DMS53 (cell line): ENCODE data around the gene MARCHF10.
A peak's percentile ranks its signal among the peaks of the same experiment; 100 is the strongest.

ENCODE experiments used
- DNase-seq: peaks from one replicate; lab custom pipeline; 2025; lab: John Stamatoyannopoulos, UW

Gene MARCHF10

DNA sequence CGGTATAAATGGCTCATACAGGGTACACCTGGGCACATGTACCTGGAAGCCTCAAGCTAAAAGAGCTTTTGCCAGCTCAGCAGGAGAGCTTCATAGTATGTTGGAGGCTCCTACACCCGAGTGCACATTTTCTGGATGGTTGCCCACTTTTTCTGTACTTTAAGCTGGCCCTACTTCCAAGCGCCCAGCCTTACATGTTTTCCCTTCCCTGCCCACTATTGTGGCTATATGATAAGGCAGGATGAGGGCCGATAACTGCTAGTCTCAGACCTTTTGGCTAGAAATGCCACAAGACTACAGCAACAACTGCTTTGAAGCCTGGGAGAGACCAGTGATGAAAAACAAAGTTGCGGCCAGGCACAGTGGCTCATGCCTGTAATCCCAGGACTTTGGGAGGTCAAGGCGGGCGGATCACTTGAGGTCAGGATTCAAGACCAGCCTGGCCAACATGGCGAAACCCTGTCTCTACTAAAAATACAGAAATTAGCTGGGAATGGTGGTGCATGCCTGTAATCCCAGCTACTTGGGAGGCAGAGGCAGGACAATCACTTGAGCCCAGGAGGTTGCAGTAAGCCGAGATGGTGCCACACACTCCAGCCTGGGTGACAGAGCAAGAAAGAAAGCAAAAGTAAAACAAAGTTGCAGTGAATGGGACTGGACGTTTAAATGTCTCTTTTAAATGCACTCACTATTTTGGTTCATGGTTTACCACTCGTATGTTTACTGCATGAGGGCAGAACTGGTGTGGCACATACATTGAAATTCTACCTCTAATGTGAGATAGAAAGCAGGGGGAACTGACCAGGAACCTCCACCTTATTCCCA lies 14.2 kb upstream of the MARCHF10 start:
- DNase-seq: no peak

DNA sequence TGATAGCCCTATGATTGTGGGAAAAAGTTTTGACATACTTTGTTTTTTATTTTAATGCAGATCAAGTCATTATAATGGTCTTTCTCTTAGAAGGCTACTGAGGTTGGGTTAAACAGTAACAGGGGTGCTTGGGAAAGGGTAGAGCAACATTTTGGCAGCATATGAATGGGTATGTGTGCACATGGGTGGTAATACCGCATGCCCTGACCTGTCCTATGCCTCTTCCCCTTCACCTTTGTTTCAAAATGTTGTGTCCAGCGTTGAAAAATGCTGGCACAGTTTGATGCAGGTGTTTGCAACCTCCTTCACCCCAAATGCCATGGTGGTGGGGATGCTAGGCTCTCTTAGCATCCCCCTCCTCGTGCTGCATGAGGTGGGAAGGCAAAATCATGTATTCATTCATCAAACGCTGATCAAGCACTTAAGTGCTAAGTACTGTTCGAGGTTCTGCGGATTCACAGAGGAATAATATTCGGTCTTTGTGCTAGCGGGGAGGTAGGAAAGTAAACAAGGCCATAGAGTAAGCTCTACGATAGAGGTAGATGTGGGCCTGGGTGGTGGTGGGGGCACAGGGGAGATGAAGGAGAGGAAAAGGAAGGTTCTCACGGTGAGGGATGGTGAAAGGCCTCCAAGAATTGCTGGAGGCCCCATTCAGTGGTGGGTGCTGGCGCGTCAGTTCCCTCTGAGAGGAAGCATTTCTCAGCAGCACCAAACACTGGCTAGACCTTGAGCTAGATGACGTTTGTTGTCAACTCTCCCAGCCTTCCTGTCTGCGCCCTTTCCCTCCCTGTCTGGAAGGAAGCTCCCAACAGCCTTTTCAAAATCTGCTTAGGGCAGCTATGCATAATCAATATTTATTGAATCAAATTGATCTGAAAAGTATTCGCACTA lies 13.3 kb upstream of the MARCHF10 start:
- DNase-seq: no peak

DNA sequence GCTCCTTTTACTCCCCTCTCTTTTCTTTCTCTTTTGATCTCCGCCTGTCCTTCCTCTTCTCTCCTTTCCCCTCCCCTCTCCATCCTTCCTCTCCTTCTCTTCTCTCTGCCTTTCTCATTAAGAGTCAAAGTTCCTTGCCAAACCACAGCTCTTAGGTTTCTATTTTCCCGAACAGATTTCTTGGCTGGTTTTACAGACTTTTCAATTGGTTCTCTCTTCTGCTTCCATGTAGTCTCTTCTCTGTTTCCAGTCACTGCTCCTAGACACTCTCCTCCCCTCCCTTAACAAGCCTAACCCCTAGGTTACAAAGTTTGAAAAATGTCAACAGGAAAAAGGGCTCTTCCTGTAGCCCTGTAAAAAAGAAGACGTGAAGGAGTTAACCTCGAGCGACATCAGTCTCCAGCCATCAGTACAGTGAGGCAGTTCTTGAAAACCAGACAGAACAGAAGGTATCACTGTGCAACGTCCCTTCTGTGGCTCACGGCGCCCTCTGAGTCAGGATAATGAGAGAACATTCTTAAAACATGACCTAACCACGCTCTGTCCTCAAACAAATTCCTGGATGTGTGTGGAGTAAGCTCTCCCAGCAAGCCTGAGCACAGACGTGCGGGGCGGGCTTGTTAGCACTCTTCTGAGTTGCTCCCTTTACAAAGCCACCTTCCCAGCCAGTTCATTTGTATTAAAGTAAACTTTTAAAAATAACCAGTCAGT lies 11.6 kb upstream of the MARCHF10 start:
- DNase-seq: peak; percentile 80

DNA sequence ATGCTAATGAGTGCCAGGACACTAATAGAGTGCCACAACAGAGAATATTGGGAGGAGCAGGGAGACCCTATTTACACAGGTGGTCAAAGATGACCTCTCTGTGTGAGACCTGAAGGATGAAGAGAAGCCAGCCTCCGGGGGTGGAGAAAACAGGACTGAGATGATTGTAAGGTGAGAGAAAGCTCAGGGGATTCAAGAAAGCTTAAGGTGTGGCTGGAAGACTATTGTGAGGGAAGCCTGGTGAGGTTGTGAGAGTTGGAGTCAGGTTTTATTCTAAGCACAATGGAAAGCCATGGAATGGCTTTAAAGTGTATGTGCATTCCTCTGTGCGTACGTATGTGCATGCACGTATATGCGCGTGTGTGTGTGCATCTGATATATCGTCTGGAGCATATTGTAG lies 10.4 kb upstream of the MARCHF10 start:
- no peak for DNase-seq

DNA sequence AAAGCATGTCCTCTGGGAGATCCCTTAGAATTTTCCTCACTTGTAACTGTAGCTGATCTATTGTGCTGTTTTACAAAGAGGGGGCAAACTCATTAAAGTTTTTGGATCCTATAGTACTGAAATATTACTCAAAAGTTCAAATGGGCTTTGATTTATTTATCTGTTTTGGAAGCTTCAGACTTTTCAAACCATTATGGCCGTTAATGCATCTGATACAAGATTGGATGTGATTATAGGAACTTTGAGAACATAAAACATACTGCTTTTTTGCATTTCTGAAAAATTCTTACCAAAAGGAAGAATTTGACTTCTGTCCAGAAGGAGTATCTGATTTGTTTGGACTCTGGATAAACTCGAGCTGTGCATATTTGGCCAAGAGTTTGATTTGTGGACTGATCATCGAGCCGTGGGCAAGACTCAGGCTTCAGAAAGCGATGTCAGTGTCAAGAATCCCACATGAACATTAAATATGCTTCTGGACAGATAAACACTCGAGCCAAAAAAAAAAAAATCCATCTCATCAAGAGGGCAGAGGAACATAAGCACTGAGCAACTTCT lies 8.2 kb upstream of the MARCHF10 start:
- DNase-seq: no peak

DNA sequence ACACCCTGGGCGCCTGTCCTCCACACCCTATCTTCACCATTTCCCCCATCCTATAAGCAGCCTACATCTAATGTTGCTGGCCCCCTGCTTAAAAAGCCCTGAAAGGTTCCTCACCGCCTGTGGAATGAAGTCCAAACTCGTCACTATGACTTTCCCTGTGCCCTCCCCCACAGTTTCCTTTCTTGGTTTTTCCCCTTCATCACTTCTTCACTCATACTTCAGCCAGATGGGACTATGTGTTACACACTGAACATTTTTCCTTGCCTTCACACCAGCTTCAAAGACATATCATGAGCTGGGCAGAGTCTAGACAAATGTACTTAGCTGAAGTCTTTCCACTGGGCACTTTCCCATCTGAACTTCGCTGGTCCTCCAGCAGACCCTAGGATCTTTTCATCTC lies 1.5 kb upstream of the MARCHF10 start:
- peak; percentile 23 for DNase-seq

DNA sequence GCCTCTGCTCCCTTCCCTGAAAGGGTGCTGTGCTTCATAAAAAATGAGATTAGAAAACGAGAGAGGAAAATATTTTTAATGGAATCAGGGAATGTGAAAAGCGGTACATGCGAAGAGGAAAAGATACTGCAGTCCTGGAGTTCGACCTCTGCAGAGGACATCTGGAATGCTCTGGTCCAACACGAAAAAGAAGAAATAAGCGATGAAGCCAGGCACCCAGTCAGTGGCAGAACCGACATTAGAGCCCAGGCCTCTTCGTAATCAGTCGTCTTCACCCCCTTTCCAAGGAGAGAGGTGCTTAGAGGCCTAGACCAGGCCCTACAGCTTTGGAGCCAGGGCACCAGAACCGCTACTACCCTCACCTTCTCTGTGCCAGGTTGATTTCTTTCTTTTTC lies 459 bp upstream of the MARCHF10 start:
- DNase-seq: no peak

DNA sequence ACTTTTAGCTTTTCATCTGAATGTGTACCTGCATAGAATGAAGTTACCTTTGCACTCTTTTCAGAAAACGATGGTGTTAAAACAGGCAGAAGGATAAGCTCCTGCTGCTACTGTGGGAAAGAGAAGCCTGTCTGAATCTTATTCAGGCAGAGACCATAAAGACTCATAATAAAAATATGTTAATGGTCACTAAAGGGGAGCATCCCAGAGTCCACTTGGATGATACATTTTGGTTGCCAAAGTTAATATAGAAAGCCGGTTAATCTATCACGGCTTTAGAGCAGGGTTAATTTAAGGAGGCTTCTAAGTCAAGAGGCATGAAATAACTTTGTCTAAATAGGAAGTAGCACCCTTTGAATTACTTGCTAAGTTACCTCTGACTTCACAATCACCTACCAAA lies 2.9 kb downstream of the MARCHF10 start:
- DNase-seq: no peak

DNA sequence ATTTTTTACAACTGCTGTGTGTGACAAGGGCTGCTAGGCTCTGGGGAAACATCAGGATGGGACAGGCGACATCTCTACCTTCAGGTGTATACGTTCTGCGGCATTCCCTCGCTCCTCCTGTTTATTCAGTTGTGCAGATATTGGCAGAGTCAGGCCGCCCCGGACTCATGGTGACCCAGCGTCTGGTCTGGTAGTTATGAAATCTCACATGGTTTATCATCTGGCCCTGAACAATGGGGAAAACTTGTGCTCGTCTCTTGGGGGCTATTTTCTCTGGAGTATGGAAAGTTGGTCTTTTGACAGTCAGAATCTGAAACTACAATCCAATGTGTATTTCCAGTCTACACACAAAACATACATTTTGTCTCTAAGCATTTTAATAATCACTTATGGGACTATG lies 3.3 kb downstream of the MARCHF10 start:
- peak; percentile 78 for DNase-seq

DNA sequence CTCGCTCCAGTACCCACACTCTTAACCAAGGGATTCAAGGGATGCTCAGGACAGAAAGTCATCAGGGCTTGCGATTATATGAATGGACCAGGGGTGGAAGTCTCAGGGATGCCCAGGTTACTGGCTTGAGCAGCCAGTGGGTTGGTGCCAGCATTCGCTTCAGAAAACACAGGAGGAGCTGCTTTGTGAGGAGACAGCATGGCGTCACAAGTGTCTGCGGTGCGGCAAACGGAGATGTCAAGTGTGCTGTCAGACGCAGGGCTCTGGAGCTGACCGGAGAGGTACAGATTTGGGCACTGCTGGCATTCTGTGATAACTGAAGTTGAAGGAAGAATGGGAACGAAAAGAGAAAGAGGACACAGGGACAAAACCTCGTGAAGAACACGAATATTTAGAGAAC lies 4.1 kb downstream of the MARCHF10 start:
- DNase-seq: no peak

DNA sequence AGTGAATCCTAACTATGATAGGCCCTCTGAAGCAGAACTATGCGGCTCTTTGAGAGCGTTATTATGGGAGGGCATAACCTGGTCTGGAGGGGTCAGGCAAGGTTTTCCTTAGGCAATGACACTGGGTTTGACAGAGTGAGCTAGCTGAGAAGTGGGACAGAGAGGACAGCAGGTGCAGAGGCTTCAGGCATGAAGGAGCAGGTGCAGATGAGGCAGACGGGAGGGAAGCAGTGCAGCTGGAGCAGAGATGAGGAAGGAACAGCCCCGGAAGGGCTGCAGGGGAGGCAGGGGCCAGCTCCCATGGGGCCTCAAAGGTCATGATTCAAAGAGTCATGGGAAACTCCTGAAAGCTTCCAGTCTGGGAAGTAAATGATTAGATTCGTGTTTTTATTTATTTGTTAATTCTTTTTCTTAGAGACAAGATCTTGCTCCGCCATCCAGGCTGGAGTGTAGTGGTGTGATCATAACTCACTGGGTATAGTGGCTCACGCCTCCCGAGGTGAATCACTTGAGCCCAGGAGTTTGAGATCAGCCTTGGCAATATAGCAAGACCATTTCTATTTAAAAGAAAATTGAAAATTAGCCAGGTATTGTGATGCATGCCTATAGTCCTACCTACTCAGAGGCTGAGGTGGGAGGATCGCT lies 5.4 kb downstream of the MARCHF10 start:
- peak; percentile 94 for DNase-seq

DNA sequence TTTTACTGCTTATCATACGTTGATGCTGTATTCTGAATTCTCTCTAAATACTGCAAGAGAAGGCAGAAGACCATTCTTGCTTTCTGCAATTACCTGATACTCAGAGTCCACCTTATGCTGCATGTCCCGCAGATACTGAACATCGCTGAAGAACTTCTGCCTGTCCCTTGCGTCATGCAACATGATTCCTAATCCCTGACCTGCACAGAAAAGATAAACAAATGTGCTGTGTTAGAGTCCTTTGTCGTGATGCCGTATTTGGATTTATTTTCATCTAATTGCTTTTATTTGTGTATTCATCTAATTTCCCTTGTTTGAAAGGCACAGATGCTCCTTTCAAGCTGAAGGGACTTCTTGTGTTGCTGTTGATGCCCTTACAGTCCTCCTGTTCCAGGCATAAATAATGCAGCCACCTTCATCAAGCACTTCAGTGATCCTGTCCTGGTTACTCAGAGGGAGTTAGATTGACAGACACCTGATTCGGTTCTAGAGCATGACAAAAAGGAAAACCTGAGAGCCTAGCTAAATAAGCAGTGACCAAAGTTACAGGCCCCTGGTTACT lies 6.5 kb downstream of the MARCHF10 start:
- DNase-seq: peak; percentile 86

DNA sequence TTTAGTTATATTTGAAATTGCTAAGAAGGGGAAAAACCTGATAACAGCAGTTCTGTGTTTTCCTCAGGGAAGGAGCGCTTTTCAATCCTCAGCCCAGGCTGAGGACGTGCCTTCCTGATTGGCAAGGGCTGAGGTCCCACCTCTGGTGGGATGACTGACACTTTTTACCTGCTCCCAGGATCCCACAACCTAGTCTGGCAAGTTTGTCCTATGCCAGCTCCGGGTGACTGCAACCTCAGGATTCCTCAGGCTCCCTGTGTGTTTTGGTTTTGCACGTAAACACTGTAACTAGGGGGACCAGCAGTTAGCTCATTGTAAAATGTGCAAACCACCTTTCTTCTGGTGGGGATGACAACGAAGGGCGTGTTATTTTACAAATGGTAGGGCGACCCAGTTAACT lies 7.5 kb downstream of the MARCHF10 start:
- peak; percentile 94 for DNase-seq

DNA sequence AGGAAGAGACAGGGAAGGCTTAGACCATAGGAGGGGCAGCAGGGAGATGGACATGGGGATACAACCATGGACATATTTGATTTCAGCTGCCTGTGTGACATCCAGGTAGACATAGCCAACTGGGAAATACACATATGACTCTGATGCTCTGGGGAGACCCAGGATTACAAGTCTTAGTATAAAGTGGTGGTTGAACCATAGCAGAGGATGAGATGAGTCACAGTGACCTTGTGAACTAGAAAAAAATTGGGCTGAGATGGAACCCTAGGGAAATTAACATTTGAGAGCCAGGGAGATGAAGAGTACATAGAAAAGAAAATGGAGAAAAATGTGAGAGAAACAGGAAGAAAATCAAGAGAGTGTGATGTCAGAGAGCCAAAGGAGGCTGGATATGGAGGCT lies 10.2 kb downstream of the MARCHF10 start:
- DNase-seq: peak; percentile 23

DNA sequence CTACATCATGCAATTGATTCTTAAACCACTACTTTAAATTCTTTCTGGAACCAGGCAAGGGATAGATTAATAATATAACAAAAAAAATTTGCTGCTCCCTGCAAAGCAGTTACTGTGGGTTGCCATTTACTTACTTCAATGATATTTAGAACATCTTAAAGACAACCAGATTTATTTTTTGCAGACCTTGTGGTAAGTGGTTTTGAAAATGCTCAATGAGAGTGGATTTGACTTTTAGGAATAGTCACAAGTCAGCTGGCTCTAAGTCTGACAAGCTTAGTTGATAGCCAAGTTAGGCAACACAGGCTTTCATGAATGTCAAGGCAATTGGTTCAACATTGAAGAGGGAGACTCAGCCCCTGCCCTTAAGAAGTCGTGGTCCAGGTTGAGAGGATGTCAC lies 11.8 kb downstream of the MARCHF10 start:
- no peak for DNase-seq

DNA sequence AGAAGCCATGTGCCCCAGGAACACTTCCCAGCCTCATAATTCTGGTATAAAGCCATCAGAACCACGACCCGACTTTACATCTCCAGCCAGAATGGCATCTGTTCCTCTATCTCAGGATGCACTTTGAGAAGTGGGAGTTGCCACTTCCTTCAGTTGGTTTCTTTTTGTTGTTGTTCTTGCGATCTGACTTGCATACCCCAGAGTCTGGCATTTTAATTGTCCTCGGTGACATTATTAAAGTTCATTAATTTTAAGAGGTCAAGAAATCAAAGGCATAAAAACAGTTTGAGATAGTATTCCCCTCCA lies 13.5 kb downstream of the MARCHF10 start:
- no peak for DNase-seq

DNA sequence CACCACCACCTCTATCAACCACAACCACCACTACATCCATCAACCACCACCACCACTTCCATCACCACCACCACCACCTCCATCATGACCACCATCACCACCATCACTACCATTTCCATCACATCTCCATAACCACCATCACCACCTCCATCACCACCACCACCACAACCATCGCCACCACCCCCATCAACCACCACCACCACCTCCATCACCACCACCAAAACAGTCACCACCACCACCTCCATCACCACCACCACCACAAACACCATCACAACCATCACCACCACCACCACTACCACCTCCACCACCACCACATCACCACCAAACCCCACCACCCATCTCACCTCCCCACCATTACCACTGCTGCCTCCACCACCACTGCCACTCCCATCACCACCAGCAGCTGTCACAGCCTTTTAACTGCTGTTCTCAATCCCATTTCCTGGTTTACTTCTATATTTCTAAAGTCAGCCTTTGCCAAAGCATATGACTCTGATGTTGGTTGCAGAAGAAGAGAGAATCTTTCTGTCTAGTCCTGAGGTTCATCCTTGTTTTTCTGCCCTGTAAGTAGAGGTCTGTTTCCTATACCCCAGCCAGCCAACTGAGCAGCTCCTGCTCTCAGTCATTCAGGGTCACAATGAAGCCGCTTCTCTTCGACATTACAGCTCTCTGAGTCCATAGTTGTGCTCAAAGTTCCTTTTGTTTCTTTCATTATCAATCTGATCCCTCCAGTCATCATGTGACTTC lies 14.0 kb downstream of the MARCHF10 start:
- DNase-seq: peak; percentile 25

DNA sequence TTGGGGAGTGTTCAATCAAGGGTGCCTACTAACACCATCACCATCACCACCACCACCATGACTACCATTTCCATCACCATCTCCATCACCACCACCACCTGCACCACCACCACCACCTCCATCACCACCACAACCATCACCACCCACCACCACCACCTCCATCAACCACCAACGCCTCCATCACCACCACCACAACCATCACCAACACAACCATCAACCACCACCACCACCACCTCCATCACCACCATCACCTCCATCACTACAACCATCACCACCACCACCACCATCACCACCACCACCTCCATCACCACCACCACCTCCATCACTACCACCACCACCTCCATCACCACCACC lies 15.7 kb downstream of the MARCHF10 start:
- DNase-seq: no peak

DNA sequence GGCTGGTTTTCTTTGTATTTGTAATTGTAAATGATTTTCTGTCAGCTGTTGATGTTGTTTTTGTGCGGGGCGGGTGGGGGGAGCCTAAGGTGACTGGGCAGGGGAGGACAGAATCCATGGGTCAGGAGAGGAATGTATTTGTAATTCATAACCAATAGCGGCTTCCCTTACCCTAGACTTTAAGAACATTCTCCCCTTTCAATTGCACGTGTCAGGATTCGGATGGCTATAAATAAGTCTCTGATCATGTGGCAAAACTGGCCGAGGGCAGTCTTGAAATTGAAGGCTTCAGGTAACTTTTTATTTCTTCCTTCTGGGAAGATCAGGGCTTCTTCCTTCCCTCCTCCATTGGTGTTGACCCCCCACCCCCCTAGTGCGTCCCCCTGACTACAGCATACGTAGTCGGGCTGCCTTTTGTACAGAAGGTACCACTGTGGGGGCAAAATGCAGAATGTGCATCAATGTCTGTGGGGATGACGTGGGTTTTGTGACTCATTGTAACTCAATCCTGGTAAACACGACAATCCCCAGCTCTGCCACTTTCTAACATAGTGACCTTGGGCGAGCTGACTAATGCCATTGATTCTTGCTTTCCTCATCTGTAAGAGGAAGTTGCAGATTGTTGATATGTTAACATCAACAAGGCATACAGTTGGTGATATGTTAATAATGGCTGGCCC lies 16.2 kb downstream of the MARCHF10 start:
- DNase-seq: peak; percentile 97

DNA sequence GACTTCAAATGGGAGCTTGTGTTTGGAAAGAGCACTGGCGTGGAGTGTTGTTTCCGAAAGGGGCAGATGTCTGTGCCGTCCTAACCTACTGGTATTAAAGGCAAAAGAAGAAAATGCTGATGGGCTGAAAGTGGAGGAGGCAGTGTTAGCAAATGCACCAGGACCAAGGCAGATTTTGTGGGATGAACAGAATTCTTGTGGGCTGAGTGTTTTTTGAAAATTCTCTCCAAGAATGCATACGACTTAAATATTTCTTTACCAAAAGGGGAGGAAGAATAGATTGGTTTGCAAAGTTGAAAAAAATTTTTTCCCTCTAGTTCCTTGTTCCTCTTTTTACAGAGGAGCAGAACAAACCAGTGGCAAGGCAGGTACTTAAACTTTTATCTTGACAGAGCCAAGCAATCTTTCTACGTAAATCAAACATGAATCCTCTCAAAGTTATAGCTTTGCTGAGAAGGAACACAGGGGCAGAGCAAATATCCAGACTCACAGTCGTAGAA lies 16.8 kb downstream of the MARCHF10 start:
- DNase-seq: peak; percentile 75
